HepG2 (cell line): ENCODE data around the gene SAPCD2. TPM values are rescaled to one million over a fixed set of nuclear protein-coding genes. Genes with fewer than 3 reads are reported as not detected.

ENCODE experiments used
- ATF2 ChIP-seq: sonication (generic); formaldehyde crosslinking; IDR thresholded peaks from 2 replicates; pipeline ENCODE4 v1.4.0; 2020; ENCODE audit warnings: missing genetic modification reagents
- BCL6 ChIP-seq: IDR thresholded peaks from 2 replicates; pipeline ENCODE4 v1.6.1; 2016; ENCODE audit warnings: missing genetic modification reagents, missing compliant biosample characterization
- CBX1 ChIP-seq: IDR thresholded peaks from one replicate; pipeline ENCODE4 v1.6.1; 2016; ENCODE audit warnings: antibody characterized with exemption, low read depth
- CCDC6 ChIP-seq: sonication (generic); formaldehyde crosslinking; IDR thresholded peaks from 2 replicates; pipeline ENCODE4 v1.8.1; 2022; ENCODE audit warnings: mild to moderate bottlenecking, missing genetic modification reagents, moderate library complexity
- HMGXB4 ChIP-seq, 2 experiments: sonication (generic) in 1 of 2; formaldehyde crosslinking in 1 of 2; IDR thresholded peaks; 2 replicates each; pipeline versions ENCODE4 v1.4.0 to v1.6.1; 2018 to 2020; ENCODE audit warnings: missing genetic modification reagents in 2 of 2, borderline replicate concordance in 1 of 2, low read depth in 1 of 2, mild to moderate bottlenecking in 1 of 2, missing biosample characterization in 1 of 2
- KLF9 ChIP-seq: IDR thresholded peaks from 2 replicates; pipeline ENCODE4 v1.6.1; 2016; ENCODE audit warnings: low read depth
- MAX ChIP-seq: IDR thresholded peaks from 2 replicates; pipeline ENCODE4 v1.6.1; 2012; ENCODE audit warnings: inconsistent platforms
- MXD3 ChIP-seq: IDR thresholded peaks from 2 replicates; pipeline ENCODE4 v1.6.1; 2016; ENCODE audit warnings: mild to moderate bottlenecking, missing biosample characterization, missing genetic modification reagents
- MXI1 ChIP-seq: IDR thresholded peaks from 3 replicates; pipeline ENCODE4 v1.6.1; 2012; ENCODE audit warnings: low read depth, low read length, inconsistent platforms, borderline replicate concordance
- NR0B2 ChIP-seq: sonication (generic); formaldehyde crosslinking; IDR thresholded peaks from 2 replicates; pipeline ENCODE4 v1.4.0; 2020; ENCODE audit warnings: mild to moderate bottlenecking, missing genetic modification reagents
- SOX6 ChIP-seq, 2 experiments: fragments of 450-650 bp in 1 of 2; sonication (generic) in 1 of 2; formaldehyde crosslinking in 1 of 2; IDR thresholded peaks; 2 replicates each; pipeline versions ENCODE4 v1.4.0 to v1.6.1; 2017 to 2020; ENCODE audit warnings: antibody characterized with exemption in 1 of 2, mild to moderate bottlenecking in 1 of 2, missing genetic modification reagents in 1 of 2
- SP140L ChIP-seq: sonication (generic); formaldehyde crosslinking; IDR thresholded peaks from 2 replicates; pipeline ENCODE4 v1.4.0; 2020; ENCODE audit warnings: missing genetic modification reagents, borderline replicate concordance
- SP4 ChIP-seq: sonication (generic); formaldehyde crosslinking; IDR thresholded peaks from 2 replicates; pipeline ENCODE4 v1.8.1; 2023; ENCODE audit warnings: mild to moderate bottlenecking, missing genetic modification reagents
- ZFP90 ChIP-seq: sonication (generic); formaldehyde crosslinking; IDR thresholded peaks from 2 replicates; pipeline ENCODE4 v1.8.0; 2022; ENCODE audit warnings: missing genetic modification reagents, mild to moderate bottlenecking, inconsistent platforms, borderline replicate concordance
- ZNF12 ChIP-seq: sonication (generic); formaldehyde crosslinking; IDR thresholded peaks from 2 replicates; pipeline ENCODE4 v1.5.0; 2020; ENCODE audit warnings: missing genetic modification reagents
- ZNF207 ChIP-seq: fragments of 450-650 bp; IDR thresholded peaks from 2 replicates; pipeline ENCODE4 v1.6.1; 2016; ENCODE audit warnings: antibody characterized with exemption, borderline replicate concordance
- ZNF33A ChIP-seq: sonication (generic); formaldehyde crosslinking; IDR thresholded peaks from 2 replicates; pipeline ENCODE4 v1.5.1; 2020; ENCODE audit warnings: missing genetic modification reagents, mild to moderate bottlenecking, moderate library complexity, borderline replicate concordance
- ZNF350 ChIP-seq: sonication (generic); formaldehyde crosslinking; IDR thresholded peaks from 2 replicates; pipeline ENCODE4 v1.4.0; 2020; ENCODE audit warnings: mild to moderate bottlenecking, low read depth, missing genetic modification reagents, borderline replicate concordance
- ZNF530 ChIP-seq: sonication (generic); formaldehyde crosslinking; IDR thresholded peaks from 2 replicates; pipeline ENCODE4 v1.5.0; 2020; ENCODE audit warnings: low read depth, mild to moderate bottlenecking, missing genetic modification reagents
- ZNF580 ChIP-seq: IDR thresholded peaks from 2 replicates; pipeline ENCODE4 v1.6.1; 2016; ENCODE audit warnings: low read depth, borderline replicate concordance
- ZNF672 ChIP-seq: sonication (generic); formaldehyde crosslinking; IDR thresholded peaks from 2 replicates; pipeline ENCODE4 v1.8.1; 2022; ENCODE audit warnings: missing genetic modification reagents
- ZNF766 ChIP-seq: sonication (generic); formaldehyde crosslinking; IDR thresholded peaks from 2 replicates; pipeline ENCODE4 v1.5.0; 2020; ENCODE audit warnings: missing genetic modification reagents, borderline replicate concordance
- ZNF780A ChIP-seq: sonication (generic); formaldehyde crosslinking; IDR thresholded peaks from 2 replicates; pipeline ENCODE4 v1.8.0; 2022; ENCODE audit warnings: mild to moderate bottlenecking, missing genetic modification reagents, moderate library complexity
- ZSCAN12 ChIP-seq: sonication (generic); formaldehyde crosslinking; IDR thresholded peaks from 2 replicates; pipeline ENCODE4 v1.9.0; 2021; ENCODE audit warnings: mild to moderate bottlenecking, missing genetic modification reagents
- polyA plus RNA-seq, 8 experiments: library from polyadenylated mRNA; depleted of rRNA in 3 of 8; stranded (reverse) in 7 of 8; unstranded in 1 of 8; fragments of >200 nt; fragmentation: Illumina TruSeq in 4 of 8; extraction: Trizol in 4 of 8; gene quantifications; 2 replicates each; pipeline versions ENCODE4 v1.2.1 to v1.2.3, GENCODE V29; 2011 to 2016; ENCODE audit warnings: low read depth in 4 of 8, missing spikeins in 1 of 8, mixed read lengths in 1 of 8; ENCODE audit not compliant: insufficient read depth in 1 of 8
- total RNA-seq, 5 experiments: library from RNA; depleted of rRNA; stranded (reverse); fragments of >200 nt; fragmentation: Illumina TruSeq; extraction: Trizol; gene quantifications; 2 replicates each; pipeline ENCODE4 v1.2.3, GENCODE V29; 2016; ENCODE audit warnings: low read depth in 1 of 5

SAPCD2 gene
- total and polyA plus RNA-seq, 2 of the 13 experiments (the other 11 are each of a cell fraction or from before 2014, with no cell fraction given) = 21.9 to 42.8 TPM

- TF ChIP-seq SP140L (CRISPR knock-in tag) = no peak
- TF ChIP-seq BCL6 (CRISPR knock-in tag) = no peak
- TF ChIP-seq ZFP90 = 0 out of 2 replicates have a peak, but pooled peaks have one; percentile 49
- TF ChIP-seq ZNF766 (CRISPR knock-in tag) = no peak
- no peak for TF ChIP-seq ZNF672 (CRISPR knock-in tag)
- no peak for TF ChIP-seq ATF2 (CRISPR knock-in tag)
- no peak for TF ChIP-seq CCDC6 (CRISPR knock-in tag)
- TF ChIP-seq CBX1 = no peak
- no peak for TF ChIP-seq ZNF207
- no peak for TF ChIP-seq SP4 (CRISPR knock-in tag)
- TF ChIP-seq ZNF580 (CRISPR knock-in tag) = peak; percentile 33; the same call in 1 of the 2 replicates
- TF ChIP-seq KLF9 (CRISPR knock-in tag) = no peak
- TF ChIP-seq NR0B2 (CRISPR knock-in tag) = no peak
- no peak for TF ChIP-seq ZNF780A (CRISPR knock-in tag)
- peak; percentile 50; the same call in 1 of the 2 replicates for TF ChIP-seq MXD3
- no peak for TF ChIP-seq ZNF33A (CRISPR knock-in tag)
- TF ChIP-seq HMGXB4 (CRISPR knock-in tag; IDR thresholded peaks at IDR 0.05; ENCODE audit: borderline replicate concordance in 1 of 2, low read depth in 1 of 2) = peak in 1 of 2 experiments; percentile 24; a peak in 1 of 4 replicates
- 0 out of 2 replicates have a peak, but pooled peaks have one; percentile 15 for TF ChIP-seq MAX
- no peak for TF ChIP-seq SOX6 (IDR thresholded peaks at IDR 0.05)
- no peak for TF ChIP-seq SOX6 (CRISPR knock-in tag; IDR thresholded peaks at IDR 0.05)
- TF ChIP-seq ZNF530 = no peak
- TF ChIP-seq ZNF12 (CRISPR knock-in tag) = no peak
- 0 out of 3 replicates have a peak, but pooled peaks have one; percentile 19 for TF ChIP-seq MXI1
- 0 out of 2 replicates have a peak, but pooled peaks have one; percentile 16 for TF ChIP-seq ZSCAN12 (CRISPR knock-in tag)
- 0 out of 2 replicates have a peak, but pooled peaks have one; percentile 13 for TF ChIP-seq ZNF350
These were observed 41.9 kb downstream of the SAPCD2 start (continued) for GRCh38 chr9:137028263-137029057.
